ENCODE data around the gene TSSC4. TPM values are rescaled to one million over a fixed set of nuclear protein-coding genes. Genes with fewer than 3 reads are reported as not detected.

Gene TSSC4
- total RNA-seq, 1 donor from 2014 or later: 70.0 TPM

GRCh38 chr11:2433106-2433925 lies 32.8 kb downstream of the TSSC4 start:
- Histone ChIP-seq H3K27me3 (ENCODE audit: insufficient read depth, low read length) (peaks cover 9% of the 10 kb centered on the region), H3K36me3 (ENCODE audit: insufficient read depth, low read length) (no peaks in the 10 kb centered on the region), H2AFZ (ENCODE audit: low read depth, low read length) (no peak overlapping the region), H3K27ac (ENCODE audit: low read depth, low read length) (no peak overlapping the region), H3K79me2 (ENCODE audit: insufficient read depth, low read length) (no peaks in the 10 kb centered on the region), H3K9ac (ENCODE audit: low read length) (no peak overlapping the region), H4K20me1 (ENCODE audit: insufficient read depth, low read length) (peaks cover 2% of the 10 kb centered on the region), H3K9me3 (ENCODE audit: insufficient read depth, low read depth, low read length) (peaks cover 2% of the 10 kb centered on the region), H3K4me1 (ENCODE audit: insufficient read depth, low read length) (no peaks in the 10 kb centered on the region), H3K4me3 (ENCODE audit: insufficient read depth, low read depth, low read length) (no peak overlapping the region), H3K4me2 (ENCODE audit: low read length) (no peak overlapping the region)
- Mint-ChIP-seq H3K4me1 (ENCODE audit: low read depth, unreplicated experiment) (no peaks in the 10 kb centered on the region), H3K27ac (ENCODE audit: unreplicated experiment) (no peak overlapping the region), H3K36me3 (ENCODE audit: low read depth, unreplicated experiment) (no peaks in the 10 kb centered on the region), H3K9me3 (ENCODE audit: unreplicated experiment) (peaks cover 5% of the 10 kb centered on the region), H3K4me3 (ENCODE audit: unreplicated experiment) (no peak overlapping the region), H3K27me3 (ENCODE audit: low read depth, unreplicated experiment) (peaks cover 24% of the 10 kb centered on the region)
- FAIRE-seq (no peak), DNase-seq (ENCODE audit: low read depth) (no peak)
- TF ChIP-seq EZH2 (IDR thresholded peaks at IDR 0.05; ENCODE audit: insufficient read depth, low read length) (no peak), CTCF (IDR thresholded peaks at IDR 0.05; ENCODE audit: insufficient read depth, low read depth, low read length) (no peak)

- TF ChIP-seq CTCF (IDR thresholded peaks at IDR 0.05; ENCODE audit: insufficient read depth, low read depth, low read length): no peak
- TF ChIP-seq EZH2 (IDR thresholded peaks at IDR 0.05; ENCODE audit: insufficient read depth, low read length): no peak
- Histone ChIP-seq H3K4me3 (ENCODE audit: insufficient read depth, low read depth, low read length) (no peak overlapping the region), H3K9me3 (ENCODE audit: insufficient read depth, low read depth, low read length) (peaks cover 2% of the 10 kb centered on the region), H3K27ac (ENCODE audit: low read depth, low read length) (no peak overlapping the region), H4K20me1 (ENCODE audit: insufficient read depth, low read length) (no peaks in the 10 kb centered on the region), H3K36me3 (ENCODE audit: insufficient read depth, low read length) (no peaks in the 10 kb centered on the region), H3K79me2 (ENCODE audit: insufficient read depth, low read length) (no peaks in the 10 kb centered on the region), H3K9ac (ENCODE audit: low read length) (no peak overlapping the region), H3K4me1 (ENCODE audit: insufficient read depth, low read length) (no peaks in the 10 kb centered on the region), H3K27me3 (ENCODE audit: insufficient read depth, low read length) (peaks cover 9% of the 10 kb centered on the region), H2AFZ (ENCODE audit: low read depth, low read length) (no peak overlapping the region), H3K4me2 (ENCODE audit: low read length) (no peak overlapping the region)
- DNase-seq (ENCODE audit: low read depth) (no peak), FAIRE-seq (no peak)
- H3K27me3 Mint-ChIP-seq (ENCODE audit: low read depth, unreplicated experiment): peaks cover 31% of the 10 kb centered on the region
- H3K9me3 Mint-ChIP-seq (ENCODE audit: unreplicated experiment): peaks cover 5% of the 10 kb centered on the region
- no peak overlapping the region for H3K4me3 Mint-ChIP-seq (ENCODE audit: unreplicated experiment)
- no peaks in the 10 kb centered on the region for H3K36me3 Mint-ChIP-seq (ENCODE audit: low read depth, unreplicated experiment)
- H3K27ac Mint-ChIP-seq (ENCODE audit: unreplicated experiment): no peak overlapping the region
- no peaks in the 10 kb centered on the region for H3K4me1 Mint-ChIP-seq (ENCODE audit: low read depth, unreplicated experiment)
Measured at GRCh38 chr11:2434008-2434407, 33.5 kb downstream of the TSSC4 start.
